PFSK-1 (cell line): ENCODE data around the gene PRRX1.

Source experiments
- POLR2AphosphoS5 ChIP-seq: IDR thresholded peaks from 2 replicates; pipeline ENCODE4 v1.6.1; 2012; ENCODE audit warnings: low read depth, mild to moderate bottlenecking, control low read depth, low read length, moderate library complexity
- REST ChIP-seq, 2 experiments: IDR thresholded peaks; 2 replicates each; pipeline versions ENCODE4 v1.6.1 to v1.8.0; 2011 to 2012; ENCODE audit warnings: low read depth in 2 of 2, low read length in 2 of 2, control low read depth in 1 of 2, inconsistent platforms in 1 of 2, mild to moderate bottlenecking in 1 of 2, moderate library complexity in 1 of 2; ENCODE audit not compliant: insufficient read depth in 1 of 2
- TAF1 ChIP-seq: IDR thresholded peaks from 2 replicates; pipeline ENCODE4 v1.6.1; 2012; ENCODE audit warnings: low read length, control low read depth, borderline replicate concordance; ENCODE audit not compliant: insufficient read depth

DNA sequence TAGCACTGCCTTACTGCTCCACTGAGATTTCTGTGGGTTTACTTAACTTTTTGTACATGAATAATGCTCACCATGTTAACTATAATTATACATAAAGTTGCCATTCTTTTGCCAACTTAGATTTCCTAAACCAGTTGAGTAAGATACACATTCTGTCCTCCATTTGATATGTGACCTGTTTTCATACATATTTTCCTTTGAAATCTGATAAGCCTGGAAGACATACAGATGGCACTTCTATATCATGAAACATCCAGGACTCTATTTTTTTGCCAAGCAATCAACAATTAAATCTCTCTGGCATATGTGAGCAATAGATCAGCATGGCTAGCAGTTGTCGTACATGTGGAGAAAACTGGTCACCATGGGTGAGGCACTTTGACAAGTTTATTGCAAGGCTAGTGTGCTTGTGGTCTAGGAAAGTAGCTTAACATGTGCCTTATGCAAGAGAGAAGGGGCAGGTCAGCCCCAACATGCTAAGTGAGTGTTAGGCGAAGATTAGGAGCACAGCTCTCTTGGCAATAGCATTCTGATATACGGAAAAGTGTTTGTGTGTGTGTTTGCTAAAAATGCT lies 14.2 kb downstream of the PRRX1 start:
- TF ChIP-seq TAF1 (no peak), POLR2AphosphoS5 (no peak), REST (IDR thresholded peaks at IDR 0.05; ENCODE audit: insufficient read depth in 1 of 2, low read depth in 2 of 2, low read length in 2 of 2) (no peak)
